Mucosa of descending colon (tissue), 3 donors: ENCODE data around the gene SRPK1. TPM values are rescaled to one million over a fixed set of nuclear protein-coding genes. Genes with fewer than 3 reads are reported as not detected.

Experiments used
- ATAC-seq: fragments of 200-7000 bp; cut with Tn5 transposase; one replicate; pipeline ENCODE4 v1.9.1; 2020; ENCODE audit warnings: mild to moderate bottlenecking, moderate library complexity
- DNase-seq, 3 donors: peaks; one replicate each; pipeline ENCODE4 v3.0.0-alpha.2; 2020
- H3K36me3 ChIP-seq: fragments of 200-600 bp; one replicate; pipeline ENCODE4 v1.8.0; 2021; ENCODE audit warnings: low read depth, mild to moderate bottlenecking
- H3K4me1 ChIP-seq: fragments of 200-600 bp; one replicate; pipeline ENCODE4 v1.8.0; 2021; ENCODE audit warnings: low read depth, mild to moderate bottlenecking
- H3K4me3 ChIP-seq: fragments of 200-600 bp; one replicate; pipeline ENCODE4 v1.8.0; 2021; ENCODE audit warnings: mild to moderate bottlenecking
- H3K9me3 ChIP-seq: fragments of 200-600 bp; one replicate; pipeline ENCODE4 v1.8.0; 2021; ENCODE audit warnings: mild to moderate bottlenecking
- intact Hi-C, 2 donors: fragments of 100-400 bp; cut with DNase I in 1 of 2; cut with micrococcal nuclease in 1 of 2; formaldehyde crosslinking; loops; one replicate each; pipeline versions ENCODE4 v1.11.0 to v1.11.1; 2022; cut with DNase I, micrococcal nuclease
- total RNA-seq, 3 donors: library from RNA; stranded (reverse); fragmentation: NEBNext Ultra II Directional in 2 of 3; extraction: Animal tissue kit (Norgen Biotek cat#: 25700) in 2 of 3; gene quantifications; one replicate each; pipeline versions ENCODE4 v1.2.1 to v1.2.4, GENCODE V29; 2021 to 2023
- TF ChIP-seq, protein P1 (sequence below): fragments of 200-600 bp; IDR thresholded peaks from one replicate; pipeline ENCODE4 v1.8.0; 2022; ENCODE audit warnings: antibody characterized with exemption, mild to moderate bottlenecking
- donor health status: DM: no; HTN: no; CAD: no; lungs with moderate emphysema.
- donor health status: DM: no; HTN: no; CAD: no.
- donor health status: DM: no; HTN: yes; CAD: no.

Gene SRPK1
- total RNA-seq, 3 donors from 2014 or later: 57.3 to 84.3 (median 75.8) TPM

DNA sequence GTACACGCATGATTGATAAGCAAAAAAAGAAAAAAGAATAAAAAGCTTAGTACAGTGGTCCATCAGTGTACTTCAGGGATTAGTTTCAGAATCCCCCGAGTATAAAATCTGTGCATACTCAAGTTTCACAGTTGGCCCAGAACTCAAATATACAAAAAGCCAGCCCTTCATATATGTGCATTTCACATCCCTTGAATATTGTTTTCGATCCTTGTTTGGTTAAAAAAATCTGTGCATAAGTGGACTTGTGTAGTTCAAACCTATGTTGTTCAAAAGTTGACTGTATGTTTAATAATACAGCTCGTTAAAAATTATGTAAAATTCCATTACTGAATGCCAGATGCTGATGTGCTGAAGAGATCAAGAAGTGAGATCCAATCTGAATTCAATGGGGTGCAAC, 61.5 kb downstream of the SRPK1 start:
- no peaks in the 10 kb centered on the region for H3K9me3 ChIP-seq
- ATAC-seq: no peak
- H3K4me3 ChIP-seq: no peak overlapping the region
- no peaks in the 10 kb centered on the region for H3K4me1 ChIP-seq
- TF ChIP-seq, protein P1, sequence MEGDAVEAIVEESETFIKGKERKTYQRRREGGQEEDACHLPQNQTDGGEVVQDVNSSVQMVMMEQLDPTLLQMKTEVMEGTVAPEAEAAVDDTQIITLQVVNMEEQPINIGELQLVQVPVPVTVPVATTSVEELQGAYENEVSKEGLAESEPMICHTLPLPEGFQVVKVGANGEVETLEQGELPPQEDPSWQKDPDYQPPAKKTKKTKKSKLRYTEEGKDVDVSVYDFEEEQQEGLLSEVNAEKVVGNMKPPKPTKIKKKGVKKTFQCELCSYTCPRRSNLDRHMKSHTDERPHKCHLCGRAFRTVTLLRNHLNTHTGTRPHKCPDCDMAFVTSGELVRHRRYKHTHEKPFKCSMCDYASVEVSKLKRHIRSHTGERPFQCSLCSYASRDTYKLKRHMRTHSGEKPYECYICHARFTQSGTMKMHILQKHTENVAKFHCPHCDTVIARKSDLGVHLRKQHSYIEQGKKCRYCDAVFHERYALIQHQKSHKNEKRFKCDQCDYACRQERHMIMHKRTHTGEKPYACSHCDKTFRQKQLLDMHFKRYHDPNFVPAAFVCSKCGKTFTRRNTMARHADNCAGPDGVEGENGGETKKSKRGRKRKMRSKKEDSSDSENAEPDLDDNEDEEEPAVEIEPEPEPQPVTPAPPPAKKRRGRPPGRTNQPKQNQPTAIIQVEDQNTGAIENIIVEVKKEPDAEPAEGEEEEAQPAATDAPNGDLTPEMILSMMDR: no peak
- no peaks in the 10 kb centered on the region for H3K36me3 ChIP-seq
- no peak for DNase-seq
- intact Hi-C loops: no loop called here

DNA sequence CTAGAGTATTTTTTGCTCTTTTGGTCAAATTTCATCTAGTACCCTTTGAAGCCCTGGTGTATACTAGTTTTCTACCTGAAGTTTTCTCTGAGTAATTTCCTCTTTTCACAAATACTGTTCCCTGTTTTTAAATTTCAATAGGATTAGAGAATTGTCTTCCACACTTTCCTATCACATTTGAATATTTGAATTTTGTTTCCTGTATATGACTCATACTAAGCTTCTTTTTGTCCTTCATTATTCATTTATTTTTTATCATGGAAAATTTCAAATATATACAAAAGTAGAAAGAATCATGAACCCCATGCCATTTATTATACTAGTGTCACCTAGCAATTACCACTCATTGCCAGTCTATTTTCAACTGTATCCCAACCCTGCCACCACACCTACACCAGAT, 63.0 kb downstream of the SRPK1 start:
- TF ChIP-seq, protein P1: no peak
- intact Hi-C loops: no loop called here
- H3K9me3 ChIP-seq: no peaks in the 10 kb centered on the region
- no peaks in the 10 kb centered on the region for H3K36me3 ChIP-seq
- no peak for ATAC-seq
- no peaks in the 10 kb centered on the region for H3K4me1 ChIP-seq
- no peak for DNase-seq
- no peak overlapping the region for H3K4me3 ChIP-seq

DNA sequence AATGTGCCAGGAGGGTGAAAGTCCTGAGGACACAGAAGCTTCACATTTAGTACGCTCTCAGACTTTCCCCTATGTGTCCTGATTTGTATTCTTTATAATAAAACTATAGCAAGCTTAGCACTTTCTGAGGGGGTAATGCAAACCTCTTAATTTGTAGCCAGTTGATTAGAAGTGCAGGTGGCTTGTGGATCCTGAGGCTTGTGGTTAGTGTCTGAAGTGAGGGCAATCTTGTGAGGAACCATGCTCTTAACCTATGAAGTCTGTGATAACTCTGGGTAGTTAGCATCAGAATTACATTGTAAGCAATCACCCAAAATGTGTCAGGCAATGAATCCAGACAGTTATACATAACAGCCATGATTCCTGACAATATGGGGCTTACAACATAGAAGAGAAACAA, 64.6 kb downstream of the SRPK1 start:
- Histone ChIP-seq H3K4me1 (no peaks in the 10 kb centered on the region), H3K36me3 (no peaks in the 10 kb centered on the region), H3K9me3 (no peaks in the 10 kb centered on the region), H3K4me3 (no peak overlapping the region)
- no peak for ATAC-seq
- TF ChIP-seq, protein P1: no peak
- no peak for DNase-seq
- intact Hi-C loops: no loop called here

DNA sequence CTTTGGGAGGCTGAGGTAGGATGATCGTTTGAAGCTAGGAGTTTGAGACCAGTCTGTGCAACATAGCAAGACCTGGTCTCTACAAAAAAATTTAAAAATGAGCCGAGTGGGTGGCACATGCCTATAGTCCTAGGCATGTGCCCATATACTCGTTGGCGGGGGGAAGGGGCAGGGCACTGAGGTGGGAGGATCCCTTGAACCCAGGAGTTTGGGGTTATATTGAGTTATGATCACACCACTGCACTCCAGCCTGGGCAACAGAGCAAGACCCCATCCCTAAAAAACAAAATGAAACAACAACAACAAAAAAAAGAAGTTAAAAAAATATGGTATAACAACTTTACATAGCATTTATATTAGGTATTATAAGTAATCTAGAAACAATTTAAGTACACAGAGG, 67.9 kb downstream of the SRPK1 start:
- TF ChIP-seq, protein P1: no peak
- no peak for ATAC-seq
- H3K4me3 ChIP-seq: no peak overlapping the region
- no peak for DNase-seq
- H3K36me3 ChIP-seq: no peaks in the 10 kb centered on the region
- H3K9me3 ChIP-seq: no peaks in the 10 kb centered on the region
- intact Hi-C loops: no loop called here
- no peaks in the 10 kb centered on the region for H3K4me1 ChIP-seq

DNA sequence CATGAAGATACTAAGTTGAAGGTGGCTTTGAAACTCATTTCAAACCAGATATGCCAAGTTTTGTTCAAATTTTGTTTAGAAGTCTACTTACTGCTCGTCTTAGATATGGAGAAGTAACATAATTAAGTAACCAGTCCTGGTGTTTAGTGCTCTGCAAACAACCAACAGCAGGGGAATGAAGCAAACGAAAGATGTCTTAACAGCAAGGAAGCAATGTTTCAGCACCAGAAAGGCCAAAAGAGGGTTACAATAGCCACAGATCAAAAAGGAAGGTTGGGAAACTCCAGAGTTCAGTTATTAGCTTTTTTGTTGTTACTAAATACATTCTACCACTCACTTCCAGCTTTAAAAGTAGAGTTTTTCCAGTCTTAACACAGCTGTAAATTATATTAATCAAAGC, 70.7 kb downstream of the SRPK1 start:
- no peaks in the 10 kb centered on the region for H3K36me3 ChIP-seq
- no peak for ATAC-seq

More for the DNA sequence above, 70.7 kb downstream of the SRPK1 start:
- DNase-seq: no peak
- Histone ChIP-seq H3K4me1 (no peaks in the 10 kb centered on the region), H3K4me3 (no peak overlapping the region), H3K9me3 (no peaks in the 10 kb centered on the region)
- TF ChIP-seq, protein P1: no peak
- intact Hi-C loops: no loop called here
